Keratinocyte (primary cell): ENCODE measurements around the gene PKNOX2.

Experiments
- EZH2 ChIP-seq: IDR thresholded peaks from one replicate; pipeline ENCODE4 v1.6.1; 2012; ENCODE audit warnings: inconsistent platforms, mild to moderate bottlenecking, low read length, moderate library complexity
- TF ChIP-seq, protein P1 (sequence below), 3 experiments: IDR thresholded peaks in 1 of 3; conservative IDR thresholded peaks in 1 of 3; optimal IDR thresholded peaks in 1 of 3; 2 replicates in 2 of 3; 3 replicates in 1 of 3; pipeline versions ENCODE3 to v1.5.1; 2011; ENCODE audit warnings: low read length in 3 of 3, mild to moderate bottlenecking in 3 of 3, moderate library complexity in 2 of 3, control low read depth in 1 of 3, inconsistent platforms in 1 of 3; ENCODE audit not compliant: insufficient read depth in 2 of 3; ENCODE audit errors: extremely low read depth in 1 of 3

GRCh38 chr11:125447721-125448120 lies 283.2 kb downstream of the PKNOX2 start:
- TF ChIP-seq EZH2 = no peak
- TF ChIP-seq, protein P1, sequence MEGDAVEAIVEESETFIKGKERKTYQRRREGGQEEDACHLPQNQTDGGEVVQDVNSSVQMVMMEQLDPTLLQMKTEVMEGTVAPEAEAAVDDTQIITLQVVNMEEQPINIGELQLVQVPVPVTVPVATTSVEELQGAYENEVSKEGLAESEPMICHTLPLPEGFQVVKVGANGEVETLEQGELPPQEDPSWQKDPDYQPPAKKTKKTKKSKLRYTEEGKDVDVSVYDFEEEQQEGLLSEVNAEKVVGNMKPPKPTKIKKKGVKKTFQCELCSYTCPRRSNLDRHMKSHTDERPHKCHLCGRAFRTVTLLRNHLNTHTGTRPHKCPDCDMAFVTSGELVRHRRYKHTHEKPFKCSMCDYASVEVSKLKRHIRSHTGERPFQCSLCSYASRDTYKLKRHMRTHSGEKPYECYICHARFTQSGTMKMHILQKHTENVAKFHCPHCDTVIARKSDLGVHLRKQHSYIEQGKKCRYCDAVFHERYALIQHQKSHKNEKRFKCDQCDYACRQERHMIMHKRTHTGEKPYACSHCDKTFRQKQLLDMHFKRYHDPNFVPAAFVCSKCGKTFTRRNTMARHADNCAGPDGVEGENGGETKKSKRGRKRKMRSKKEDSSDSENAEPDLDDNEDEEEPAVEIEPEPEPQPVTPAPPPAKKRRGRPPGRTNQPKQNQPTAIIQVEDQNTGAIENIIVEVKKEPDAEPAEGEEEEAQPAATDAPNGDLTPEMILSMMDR (optimal IDR thresholded peaks at IDR 0.05 in 1 of 3, IDR thresholded peaks at IDR 0.05 in 1 of 3, conservative IDR thresholded peaks at IDR 0.05 in 1 of 3; ENCODE audit: extremely low read depth in 1 of 3, insufficient read depth in 2 of 3, low read length in 3 of 3) = no peak
